WTC11 (cell line): ENCODE measurements around the gene APOE. TPM values are rescaled to one million over a fixed set of nuclear protein-coding genes. Genes with fewer than 3 reads are reported as not detected.

ENCODE experiments used
- ATAC-seq: fragments of 200-7000 bp; cut with Tn5 transposase; 2 replicates; pipeline ENCODE4 v1.10.0; 2021; ENCODE audit warnings: mild to moderate bottlenecking, moderate library complexity
- CTCF ChIA-PET: fragments of 300-600 bp; sonication (Branson Sonifier 250); formaldehyde crosslinking; loops from one replicate; lab custom pipeline; 2021; ENCODE audit warnings: antibody characterized with exemption; lab: Charles Lee
- POLR2A ChIA-PET: fragments of 350-600 bp; sonication (Branson Sonifier 250); formaldehyde crosslinking; loops from one replicate; lab custom pipeline; 2021; ENCODE audit warnings: antibody characterized with exemption; lab: Charles Lee
- DNase-seq: peaks from one replicate; pipeline ENCODE4 v3.0.0; 2021; ENCODE audit warnings: low spot score
- H3K27ac Mint-ChIP-seq: 2 replicates; pipeline ENCODE4 v1.8.0; 2021; ENCODE audit warnings: mixed read lengths
- H3K27me3 Mint-ChIP-seq: 2 replicates; pipeline ENCODE4 v1.8.0; 2021; ENCODE audit warnings: low read depth, mild to moderate bottlenecking, moderate library complexity, mixed read lengths
- H3K36me3 Mint-ChIP-seq: 2 replicates; pipeline ENCODE4 v1.8.0; 2021; ENCODE audit warnings: mixed read lengths
- H3K4me1 Mint-ChIP-seq: 2 replicates; pipeline ENCODE4 v1.8.0; 2022; ENCODE audit warnings: mixed read lengths
- H3K4me3 Mint-ChIP-seq: 2 replicates; pipeline ENCODE4 v1.8.0; 2021; ENCODE audit warnings: mild to moderate bottlenecking, moderate library complexity, mixed read lengths
- H3K9me3 Mint-ChIP-seq: 2 replicates; pipeline ENCODE4 v1.8.0; 2021; ENCODE audit warnings: mixed read lengths
- ATF1 ChIP-seq: sonication (generic); formaldehyde crosslinking; IDR thresholded peaks from 2 replicates; pipeline ENCODE4 v1.8.1; 2023; ENCODE audit warnings: mild to moderate bottlenecking, moderate library complexity, missing genetic modification reagents
- CBFB ChIP-seq: sonication (generic); formaldehyde crosslinking; IDR thresholded peaks from 2 replicates; pipeline ENCODE4 v1.8.1; 2022; ENCODE audit warnings: mild to moderate bottlenecking, low read depth, missing genetic modification reagents
- E2F4 ChIP-seq: sonication (generic); formaldehyde crosslinking; IDR thresholded peaks from 2 replicates; pipeline ENCODE4 v1.8.1; 2022; ENCODE audit warnings: low read depth, mild to moderate bottlenecking, moderate library complexity, missing genetic modification reagents, borderline replicate concordance
- HMGA2 ChIP-seq: fragments of 250-450 bp; sonication (Bioruptor Pico); IDR thresholded peaks from 2 replicates; pipeline ENCODE4 v1.4.0; 2021; ENCODE audit warnings: mild to moderate bottlenecking, moderate library complexity
- JAZF1 ChIP-seq: fragments of 250-450 bp; sonication (Bioruptor Pico); IDR thresholded peaks from 2 replicates; pipeline ENCODE4 v1.9.0; 2021; ENCODE audit warnings: moderate library complexity, mild to moderate bottlenecking, inconsistent platforms
- NFYB ChIP-seq: sonication (generic); formaldehyde crosslinking; conservative IDR thresholded peaks from 2 replicates; pipeline ENCODE4 v1.8.0; 2022; ENCODE audit warnings: low read depth, missing genetic modification reagents
- NR2C2 ChIP-seq: sonication (generic); formaldehyde crosslinking; IDR thresholded peaks from 2 replicates; pipeline ENCODE4 v1.8.0; 2022; ENCODE audit warnings: mild to moderate bottlenecking, missing genetic modification reagents
- OVOL2 ChIP-seq: fragments of 250-450 bp; sonication (Bioruptor Pico); IDR thresholded peaks from 2 replicates; pipeline ENCODE4 v1.9.0; 2021; ENCODE audit warnings: mild to moderate bottlenecking, borderline replicate concordance
- ZNF263 ChIP-seq: sonication (generic); formaldehyde crosslinking; IDR thresholded peaks from 2 replicates; pipeline ENCODE4 v1.8.1; 2022; ENCODE audit warnings: low read depth, mild to moderate bottlenecking, moderate library complexity, missing genetic modification reagents
- ZNF416 ChIP-seq: fragments of 250-450 bp; sonication (Bioruptor Pico); IDR thresholded peaks from 2 replicates; pipeline ENCODE4 v1.9.0; 2021; ENCODE audit warnings: mild to moderate bottlenecking, inconsistent platforms
- total RNA-seq: library from RNA; stranded (reverse); gene quantifications from 3 replicates; pipeline ENCODE4 v1.2.3, GENCODE V29; 2021
- TF ChIP-seq, protein P1 (sequence below): sonication (generic); formaldehyde crosslinking; IDR thresholded peaks from 2 replicates; pipeline ENCODE4 v1.8.1; 2022; ENCODE audit warnings: missing genetic modification reagents, borderline replicate concordance
- TF ChIP-seq, protein P2 (sequence below): sonication (generic); formaldehyde crosslinking; IDR thresholded peaks from 2 replicates; pipeline ENCODE4 v1.8.0; 2022; ENCODE audit warnings: missing genetic modification reagents
- TF ChIP-seq, protein P3 (sequence below): sonication (generic); formaldehyde crosslinking; IDR thresholded peaks from 2 replicates; pipeline ENCODE4 v1.8.0; 2023; ENCODE audit warnings: missing genetic modification reagents
- TF ChIP-seq, protein P4 (sequence below): fragments of 250-450 bp; sonication (Bioruptor Pico); IDR thresholded peaks from 2 replicates; pipeline ENCODE4 v1.8.0; 2021; ENCODE audit warnings: mild to moderate bottlenecking

Gene APOE
- total RNA-seq, 1 experiment from 2014 or later: 824 TPM

- Mint-ChIP-seq H3K27me3 (no peaks in the 10 kb centered on the region), H3K4me1 (peaks cover 14% of the 10 kb centered on the region), H3K36me3 (peaks cover 64% of the 10 kb centered on the region), H3K27ac (no peak overlapping the region), H3K4me3 (no peak overlapping the region), H3K9me3 (no peaks in the 10 kb centered on the region)
- ChIA-PET CTCF (no interaction called here), POLR2A (no interaction called here)
- DNase-seq (no peak), ATAC-seq (no peak)
- peak; percentile 98 for TF ChIP-seq HMGA2 (CRISPR knock-in tag)
- TF ChIP-seq NFYB (CRISPR knock-in tag): no peak
- no peak for TF ChIP-seq JAZF1
- TF ChIP-seq E2F4: no peak
- no peak for TF ChIP-seq NR2C2 (CRISPR knock-in tag)
Observed at GRCh38 chr19:44872661-44873060, 32.9 kb upstream of the APOE start.

DNA sequence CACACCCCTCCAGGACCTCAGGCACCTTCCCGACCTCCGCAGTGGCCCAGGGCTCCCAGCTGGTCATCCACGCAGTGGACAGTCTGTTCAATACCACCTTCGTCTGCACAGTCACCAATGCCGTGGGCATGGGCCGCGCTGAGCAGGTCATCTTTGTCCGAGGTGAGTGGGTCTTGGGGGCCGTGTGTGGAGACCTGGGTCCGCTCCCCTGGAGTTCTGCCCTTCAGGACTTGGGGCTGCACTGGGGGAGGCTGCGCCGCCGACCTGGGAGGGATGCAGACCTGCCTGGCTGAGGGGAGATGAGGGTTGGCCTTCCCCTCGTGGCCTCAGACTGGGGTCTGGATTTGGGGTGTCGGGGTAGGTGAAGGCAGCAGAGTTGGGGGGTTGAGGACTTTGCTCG, 31.3 kb upstream of the APOE start:
- Mint-ChIP-seq H3K27ac (no peak overlapping the region), H3K36me3 (peaks cover 58% of the 10 kb centered on the region), H3K27me3 (no peaks in the 10 kb centered on the region), H3K4me3 (no peak overlapping the region), H3K9me3 (no peaks in the 10 kb centered on the region), H3K4me1 (peaks cover 20% of the 10 kb centered on the region)
- DNase-seq (no peak), ATAC-seq (no peak)
- TF ChIP-seq CBFB (CRISPR knock-in tag) (no peak), ATF1 (CRISPR knock-in tag) (no peak), OVOL2 (CRISPR knock-in tag) (no peak), ZNF263 (CRISPR knock-in tag) (no peak), ZNF416 (no peak)
- TF ChIP-seq, protein P1, sequence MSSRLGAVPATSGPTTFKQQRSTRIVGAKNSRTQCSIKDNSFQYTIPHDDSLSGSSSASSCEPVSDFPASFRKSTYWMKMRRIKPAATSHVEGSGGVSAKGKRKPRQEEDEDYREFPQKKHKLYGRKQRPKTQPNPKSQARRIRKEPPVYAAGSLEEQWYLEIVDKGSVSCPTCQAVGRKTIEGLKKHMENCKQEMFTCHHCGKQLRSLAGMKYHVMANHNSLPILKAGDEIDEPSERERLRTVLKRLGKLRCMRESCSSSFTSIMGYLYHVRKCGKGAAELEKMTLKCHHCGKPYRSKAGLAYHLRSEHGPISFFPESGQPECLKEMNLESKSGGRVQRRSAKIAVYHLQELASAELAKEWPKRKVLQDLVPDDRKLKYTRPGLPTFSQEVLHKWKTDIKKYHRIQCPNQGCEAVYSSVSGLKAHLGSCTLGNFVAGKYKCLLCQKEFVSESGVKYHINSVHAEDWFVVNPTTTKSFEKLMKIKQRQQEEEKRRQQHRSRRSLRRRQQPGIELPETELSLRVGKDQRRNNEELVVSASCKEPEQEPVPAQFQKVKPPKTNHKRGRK (CRISPR knock-in tag): no peak
- TF ChIP-seq, protein P2, sequence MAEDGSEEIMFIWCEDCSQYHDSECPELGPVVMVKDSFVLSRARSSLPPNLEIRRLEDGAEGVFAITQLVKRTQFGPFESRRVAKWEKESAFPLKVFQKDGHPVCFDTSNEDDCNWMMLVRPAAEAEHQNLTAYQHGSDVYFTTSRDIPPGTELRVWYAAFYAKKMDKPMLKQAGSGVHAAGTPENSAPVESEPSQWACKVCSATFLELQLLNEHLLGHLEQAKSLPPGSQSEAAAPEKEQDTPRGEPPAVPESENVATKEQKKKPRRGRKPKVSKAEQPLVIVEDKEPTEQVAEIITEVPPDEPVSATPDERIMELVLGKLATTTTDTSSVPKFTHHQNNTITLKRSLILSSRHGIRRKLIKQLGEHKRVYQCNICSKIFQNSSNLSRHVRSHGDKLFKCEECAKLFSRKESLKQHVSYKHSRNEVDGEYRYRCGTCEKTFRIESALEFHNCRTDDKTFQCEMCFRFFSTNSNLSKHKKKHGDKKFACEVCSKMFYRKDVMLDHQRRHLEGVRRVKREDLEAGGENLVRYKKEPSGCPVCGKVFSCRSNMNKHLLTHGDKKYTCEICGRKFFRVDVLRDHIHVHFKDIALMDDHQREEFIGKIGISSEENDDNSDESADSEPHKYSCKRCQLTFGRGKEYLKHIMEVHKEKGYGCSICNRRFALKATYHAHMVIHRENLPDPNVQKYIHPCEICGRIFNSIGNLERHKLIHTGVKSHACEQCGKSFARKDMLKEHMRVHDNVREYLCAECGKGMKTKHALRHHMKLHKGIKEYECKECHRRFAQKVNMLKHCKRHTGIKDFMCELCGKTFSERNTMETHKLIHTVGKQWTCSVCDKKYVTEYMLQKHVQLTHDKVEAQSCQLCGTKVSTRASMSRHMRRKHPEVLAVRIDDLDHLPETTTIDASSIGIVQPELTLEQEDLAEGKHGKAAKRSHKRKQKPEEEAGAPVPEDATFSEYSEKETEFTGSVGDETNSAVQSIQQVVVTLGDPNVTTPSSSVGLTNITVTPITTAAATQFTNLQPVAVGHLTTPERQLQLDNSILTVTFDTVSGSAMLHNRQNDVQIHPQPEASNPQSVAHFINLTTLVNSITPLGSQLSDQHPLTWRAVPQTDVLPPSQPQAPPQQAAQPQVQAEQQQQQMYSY: no peak
- TF ChIP-seq, protein P3, sequence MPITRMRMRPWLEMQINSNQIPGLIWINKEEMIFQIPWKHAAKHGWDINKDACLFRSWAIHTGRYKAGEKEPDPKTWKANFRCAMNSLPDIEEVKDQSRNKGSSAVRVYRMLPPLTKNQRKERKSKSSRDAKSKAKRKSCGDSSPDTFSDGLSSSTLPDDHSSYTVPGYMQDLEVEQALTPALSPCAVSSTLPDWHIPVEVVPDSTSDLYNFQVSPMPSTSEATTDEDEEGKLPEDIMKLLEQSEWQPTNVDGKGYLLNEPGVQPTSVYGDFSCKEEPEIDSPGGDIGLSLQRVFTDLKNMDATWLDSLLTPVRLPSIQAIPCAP: no peak
- TF ChIP-seq, protein P4, sequence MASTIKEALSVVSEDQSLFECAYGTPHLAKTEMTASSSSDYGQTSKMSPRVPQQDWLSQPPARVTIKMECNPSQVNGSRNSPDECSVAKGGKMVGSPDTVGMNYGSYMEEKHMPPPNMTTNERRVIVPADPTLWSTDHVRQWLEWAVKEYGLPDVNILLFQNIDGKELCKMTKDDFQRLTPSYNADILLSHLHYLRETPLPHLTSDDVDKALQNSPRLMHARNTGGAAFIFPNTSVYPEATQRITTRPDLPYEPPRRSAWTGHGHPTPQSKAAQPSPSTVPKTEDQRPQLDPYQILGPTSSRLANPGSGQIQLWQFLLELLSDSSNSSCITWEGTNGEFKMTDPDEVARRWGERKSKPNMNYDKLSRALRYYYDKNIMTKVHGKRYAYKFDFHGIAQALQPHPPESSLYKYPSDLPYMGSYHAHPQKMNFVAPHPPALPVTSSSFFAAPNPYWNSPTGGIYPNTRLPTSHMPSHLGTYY (CRISPR knock-in tag): no peak
- POLR2A ChIA-PET: no interaction called here
- CTCF ChIA-PET: no interaction called here
